ENCODE measurements around the gene GRIA4. TPM values are rescaled to one million over a fixed set of nuclear protein-coding genes. Genes with fewer than 3 reads are reported as not detected.

GRIA4 gene
- total and polyA plus RNA-seq, 2 of the 13 experiments (the other 11 are each of a cell fraction or from before 2014, with no cell fraction given) = not detected

DNA sequence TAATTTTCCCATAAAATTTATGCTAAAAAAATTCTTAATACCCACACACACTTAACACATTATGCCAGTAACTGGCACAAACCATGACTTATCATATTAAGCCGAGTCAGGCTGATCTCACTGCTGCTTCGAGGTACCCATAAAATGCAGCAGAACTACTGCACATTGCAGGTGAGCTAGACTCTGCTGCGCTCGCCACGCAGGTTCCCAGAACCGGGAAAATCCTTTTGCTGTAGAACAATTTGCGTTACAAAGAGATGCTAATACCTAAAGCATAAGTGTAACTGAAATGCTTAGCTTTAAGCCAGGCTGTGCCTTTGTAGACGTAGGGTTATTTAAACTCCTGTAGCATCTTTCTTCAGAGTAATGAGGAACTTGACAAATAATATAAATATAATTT is 211.9 kb downstream of the GRIA4 start (continued):
- TF ChIP-seq, protein P1, sequence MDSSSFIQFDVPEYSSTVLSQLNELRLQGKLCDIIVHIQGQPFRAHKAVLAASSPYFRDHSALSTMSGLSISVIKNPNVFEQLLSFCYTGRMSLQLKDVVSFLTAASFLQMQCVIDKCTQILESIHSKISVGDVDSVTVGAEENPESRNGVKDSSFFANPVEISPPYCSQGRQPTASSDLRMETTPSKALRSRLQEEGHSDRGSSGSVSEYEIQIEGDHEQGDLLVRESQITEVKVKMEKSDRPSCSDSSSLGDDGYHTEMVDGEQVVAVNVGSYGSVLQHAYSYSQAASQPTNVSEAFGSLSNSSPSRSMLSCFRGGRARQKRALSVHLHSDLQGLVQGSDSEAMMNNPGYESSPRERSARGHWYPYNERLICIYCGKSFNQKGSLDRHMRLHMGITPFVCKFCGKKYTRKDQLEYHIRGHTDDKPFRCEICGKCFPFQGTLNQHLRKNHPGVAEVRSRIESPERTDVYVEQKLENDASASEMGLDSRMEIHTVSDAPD (CRISPR knock-in tag; IDR thresholded peaks at IDR 0.05) = no peak
- TF ChIP-seq, protein P2, sequence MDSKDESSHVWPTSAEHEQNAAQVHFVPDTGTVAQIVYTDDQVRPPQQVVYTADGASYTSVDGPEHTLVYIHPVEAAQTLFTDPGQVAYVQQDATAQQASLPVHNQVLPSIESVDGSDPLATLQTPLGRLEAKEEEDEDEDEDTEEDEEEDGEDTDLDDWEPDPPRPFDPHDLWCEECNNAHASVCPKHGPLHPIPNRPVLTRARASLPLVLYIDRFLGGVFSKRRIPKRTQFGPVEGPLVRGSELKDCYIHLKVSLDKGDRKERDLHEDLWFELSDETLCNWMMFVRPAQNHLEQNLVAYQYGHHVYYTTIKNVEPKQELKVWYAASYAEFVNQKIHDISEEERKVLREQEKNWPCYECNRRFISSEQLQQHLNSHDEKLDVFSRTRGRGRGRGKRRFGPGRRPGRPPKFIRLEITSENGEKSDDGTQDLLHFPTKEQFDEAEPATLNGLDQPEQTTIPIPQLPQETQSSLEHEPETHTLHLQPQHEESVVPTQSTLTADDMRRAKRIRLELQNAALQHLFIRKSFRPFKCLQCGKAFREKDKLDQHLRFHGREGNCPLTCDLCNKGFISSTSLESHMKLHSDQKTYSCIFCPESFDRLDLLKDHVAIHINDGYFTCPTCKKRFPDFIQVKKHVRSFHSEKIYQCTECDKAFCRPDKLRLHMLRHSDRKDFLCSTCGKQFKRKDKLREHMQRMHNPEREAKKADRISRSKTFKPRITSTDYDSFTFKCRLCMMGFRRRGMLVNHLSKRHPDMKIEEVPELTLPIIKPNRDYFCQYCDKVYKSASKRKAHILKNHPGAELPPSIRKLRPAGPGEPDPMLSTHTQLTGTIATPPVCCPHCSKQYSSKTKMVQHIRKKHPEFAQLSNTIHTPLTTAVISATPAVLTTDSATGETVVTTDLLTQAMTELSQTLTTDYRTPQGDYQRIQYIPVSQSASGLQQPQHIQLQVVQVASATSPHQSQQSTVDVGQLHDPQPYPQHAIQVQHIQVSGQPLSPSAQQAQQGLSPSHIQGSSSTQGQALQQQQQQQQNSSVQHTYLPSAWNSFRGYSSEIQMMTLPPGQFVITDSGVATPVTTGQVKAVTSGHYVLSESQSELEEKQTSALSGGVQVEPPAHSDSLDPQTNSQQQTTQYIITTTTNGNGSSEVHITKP (CRISPR knock-in tag; IDR thresholded peaks at IDR 0.05; ENCODE audit: low read depth) = no peak
- TF ChIP-seq TP53 (CRISPR knock-in tag; conservative IDR thresholded peaks at IDR 0.05) = no peak

DNA sequence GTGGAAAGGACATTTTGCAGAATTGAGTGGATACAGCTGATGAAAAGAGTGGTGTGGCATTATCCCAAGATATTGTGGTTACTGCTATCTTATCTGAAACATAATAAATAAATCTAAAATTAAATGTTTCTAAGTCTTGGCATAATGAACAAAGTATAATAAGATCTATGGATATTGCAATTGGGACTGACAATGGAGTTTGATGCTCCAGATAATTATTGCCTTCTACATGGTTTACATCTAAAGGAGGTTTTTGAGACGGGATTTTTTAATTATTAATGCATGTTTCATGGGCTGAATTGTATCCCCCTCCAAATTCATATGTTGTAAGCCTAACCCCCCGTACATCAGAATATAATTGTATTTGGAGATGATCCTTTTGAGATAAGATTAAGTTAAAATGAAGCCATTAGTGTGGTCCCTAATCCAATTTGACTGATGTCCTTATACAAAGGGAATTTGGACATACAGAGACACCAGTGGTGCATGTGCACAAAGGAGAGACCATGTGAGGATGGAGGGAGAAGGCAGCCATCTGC is 213.7 kb downstream of the GRIA4 start:
- no TSS peak for BruUV-seq (replicated peaks)
- FAIRE-seq = no peak

More for the DNA sequence above, 213.7 kb downstream of the GRIA4 start:
- no peak overlapping the region for H2AFZ ChIP-seq (ENCODE audit: low read length)
- 0% methylated on average over 2 of the region's 2 CpGs for WGBS (ENCODE audit: low lambda C conversion rate)
- no peaks in the 10 kb centered on the region for H3K36me3 ChIP-seq (replicated peaks in 1 of 2; ENCODE audit: control insufficient read depth in 1 of 2, insufficient read depth in 2 of 2, low read length in 2 of 2)
- no peaks in the 10 kb centered on the region for H3K9me3 ChIP-seq (ENCODE audit: low read length)
- H3K4me3 ChIP-seq (replicated peaks in 1 of 3; ENCODE audit: insufficient read depth in 1 of 3, low read depth in 2 of 3, low read length in 3 of 3) = no peak overlapping the region
- intact Hi-C loops (cut with micrococcal nuclease; ENCODE audit: unreplicated experiment) = no loop called here
- ChIA-PET CTCF (ENCODE audit: low intra/inter-chr PET ratio, low total read pairs) (no interaction called here), POLR2A (no interaction called here)
- H3K27ac ChIP-seq (ENCODE audit: extremely low read length, insufficient read depth, low read length) = no peak overlapping the region
- H3K79me2 ChIP-seq (ENCODE audit: insufficient read depth, low read length) = no peaks in the 10 kb centered on the region
- no peaks in the 10 kb centered on the region for H3K27me3 ChIP-seq (ENCODE audit: control insufficient read depth in 1 of 2, insufficient read depth in 2 of 2, low read length in 2 of 2)
- DNase-seq (ENCODE audit: low spot score) = no peak
- no peak overlapping the region for H3K9ac ChIP-seq (ENCODE audit: insufficient read depth, low read depth, low read length)
- TF ChIP-seq, protein P3, sequence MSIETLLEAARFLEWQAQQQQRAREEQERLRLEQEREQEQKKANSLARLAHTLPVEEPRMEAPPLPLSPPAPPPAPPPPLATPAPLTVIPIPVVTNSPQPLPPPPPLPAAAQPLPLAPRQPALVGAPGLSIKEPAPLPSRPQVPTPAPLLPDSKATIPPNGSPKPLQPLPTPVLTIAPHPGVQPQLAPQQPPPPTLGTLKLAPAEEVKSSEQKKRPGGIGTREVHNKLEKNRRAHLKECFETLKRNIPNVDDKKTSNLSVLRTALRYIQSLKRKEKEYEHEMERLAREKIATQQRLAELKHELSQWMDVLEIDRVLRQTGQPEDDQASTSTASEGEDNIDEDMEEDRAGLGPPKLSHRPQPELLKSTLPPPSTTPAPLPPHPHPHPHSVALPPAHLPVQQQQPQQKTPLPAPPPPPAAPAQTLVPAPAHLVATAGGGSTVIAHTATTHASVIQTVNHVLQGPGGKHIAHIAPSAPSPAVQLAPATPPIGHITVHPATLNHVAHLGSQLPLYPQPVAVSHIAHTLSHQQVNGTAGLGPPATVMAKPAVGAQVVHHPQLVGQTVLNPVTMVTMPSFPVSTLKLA (IDR thresholded peaks at IDR 0.05) = peak; percentile 38; the same call in 1 of the 2 replicates
- TF ChIP-seq NBN (conservative IDR thresholded peaks at IDR 0.05) = no peak
- in situ Hi-C loops (cut with HindIII; ENCODE audit: extremely low pct_ligation_motif_present, low pct_unique_long_range_greater_than_20kb) = no loop called here
- no peaks in the 10 kb centered on the region for H4K20me1 ChIP-seq (ENCODE audit: insufficient read depth, low read length)
- no peaks in the 10 kb centered on the region for H3K4me1 ChIP-seq (ENCODE audit: insufficient read depth, low read length)
- no peak overlapping the region for H3K4me2 ChIP-seq (ENCODE audit: low read depth, low read length)
- no peak for ATAC-seq
